Hepatocyte (in vitro differentiated cells): ENCODE results near the gene MCL1. TPM values are rescaled to one million over a fixed set of nuclear protein-coding genes. Genes with fewer than 3 reads are reported as not detected.

Experiments
- DNase-seq: peaks from one replicate; pipeline ENCODE4 v3.0.0-alpha.2; 2016; ENCODE audit warnings: low spot score
- H2AFZ ChIP-seq: fragments of 200-600 bp; sonication (generic); 2 replicates; pipeline ENCODE4 v1.6.0; 2016; ENCODE audit warnings: antibody characterized with exemption, mild to moderate bottlenecking
- H3K27ac ChIP-seq: fragments of 200-600 bp; sonication (generic); 2 replicates; pipeline ENCODE4 v1.5.1; 2016; ENCODE audit warnings: mild to moderate bottlenecking
- H3K27me3 ChIP-seq: fragments of 200-600 bp; sonication (generic); 2 replicates; pipeline ENCODE4 v1.6.1; 2016
- H3K36me3 ChIP-seq: fragments of 200-600 bp; sonication (generic); replicated peaks from 2 replicates; pipeline ENCODE4 v1.5.1; 2016; ENCODE audit warnings: low read depth; ENCODE audit not compliant: insufficient read depth
- H3K4me1 ChIP-seq: fragments of 200-600 bp; sonication (generic); 2 replicates; pipeline ENCODE4 v1.5.1; 2016; ENCODE audit warnings: mild to moderate bottlenecking, moderate library complexity; ENCODE audit not compliant: insufficient read depth
- H3K4me2 ChIP-seq: fragments of 200-600 bp; sonication (generic); 2 replicates; pipeline ENCODE4 v1.6.0; 2016
- H3K4me3 ChIP-seq: fragments of 200-600 bp; sonication (generic); 2 replicates; pipeline ENCODE4 v1.5.1; 2016; ENCODE audit warnings: mild to moderate bottlenecking
- H3K79me2 ChIP-seq: fragments of 200-600 bp; sonication (generic); 2 replicates; pipeline ENCODE4 v1.6.0; 2017; ENCODE audit warnings: mild to moderate bottlenecking
- H3K9me2 ChIP-seq: fragments of 200-600 bp; sonication (generic); replicated peaks from 2 replicates; pipeline ENCODE4 v1.6.0; 2017; ENCODE audit warnings: mild to moderate bottlenecking; ENCODE audit not compliant: insufficient read depth
- H3K9me3 ChIP-seq: fragments of 200-600 bp; sonication (generic); 2 replicates; pipeline ENCODE4 v1.5.1; 2016; ENCODE audit warnings: low read depth, mild to moderate bottlenecking
- H4K20me1 ChIP-seq: fragments of 200-600 bp; sonication (generic); 2 replicates; pipeline ENCODE4 v1.6.0; 2016; ENCODE audit warnings: mild to moderate bottlenecking; ENCODE audit not compliant: insufficient read depth, poor library complexity, severe bottlenecking
- EZH2 ChIP-seq: fragments of 200-600 bp; sonication (generic); IDR thresholded peaks from 2 replicates; pipeline ENCODE4 v1.6.1; 2016; ENCODE audit warnings: antibody characterized with exemption, mild to moderate bottlenecking, borderline replicate concordance
- EZH2phosphoT487 ChIP-seq: fragments of 200-600 bp; sonication (generic); IDR thresholded peaks from one replicate; pipeline ENCODE4 v1.6.1; 2018; ENCODE audit warnings: antibody characterized with exemption, mild to moderate bottlenecking, low read depth, moderate library complexity; ENCODE audit not compliant: unreplicated experiment, severe bottlenecking
- WGBS: methylation state at CpG from one replicate; pipeline ENCODE4 v1.1.6; 2016; ENCODE audit warnings: low lambda C conversion rate; ENCODE audit errors: missing lambda C conversion rate; 5-methylcytosine and 5-hydroxymethylcytosine counted together
- polyA plus RNA-seq: library from polyadenylated mRNA; unstranded; fragments of >200 nt; fragmentation: Nextera tagmentation; extraction: Ambion mirVana; gene quantifications from 2 replicates; pipeline ENCODE4 v1.2.1, GENCODE V29; 2016
- total RNA-seq: library from RNA; depleted of rRNA; stranded (reverse); fragments of >200 nt; gene quantifications from 2 replicates; pipeline ENCODE4 v1.2.3, GENCODE V29; 2014
- TF ChIP-seq, protein P1 (sequence below): fragments of 200-600 bp; sonication (generic); IDR thresholded peaks from 2 replicates; pipeline ENCODE4 v1.5.1; 2016; ENCODE audit warnings: antibody characterized with exemption, mild to moderate bottlenecking; ENCODE audit not compliant: poor library complexity

The MCL1 gene
- total and polyA plus RNA-seq, 2 experiments from 2014 or later = 150 to 388 TPM

DNA sequence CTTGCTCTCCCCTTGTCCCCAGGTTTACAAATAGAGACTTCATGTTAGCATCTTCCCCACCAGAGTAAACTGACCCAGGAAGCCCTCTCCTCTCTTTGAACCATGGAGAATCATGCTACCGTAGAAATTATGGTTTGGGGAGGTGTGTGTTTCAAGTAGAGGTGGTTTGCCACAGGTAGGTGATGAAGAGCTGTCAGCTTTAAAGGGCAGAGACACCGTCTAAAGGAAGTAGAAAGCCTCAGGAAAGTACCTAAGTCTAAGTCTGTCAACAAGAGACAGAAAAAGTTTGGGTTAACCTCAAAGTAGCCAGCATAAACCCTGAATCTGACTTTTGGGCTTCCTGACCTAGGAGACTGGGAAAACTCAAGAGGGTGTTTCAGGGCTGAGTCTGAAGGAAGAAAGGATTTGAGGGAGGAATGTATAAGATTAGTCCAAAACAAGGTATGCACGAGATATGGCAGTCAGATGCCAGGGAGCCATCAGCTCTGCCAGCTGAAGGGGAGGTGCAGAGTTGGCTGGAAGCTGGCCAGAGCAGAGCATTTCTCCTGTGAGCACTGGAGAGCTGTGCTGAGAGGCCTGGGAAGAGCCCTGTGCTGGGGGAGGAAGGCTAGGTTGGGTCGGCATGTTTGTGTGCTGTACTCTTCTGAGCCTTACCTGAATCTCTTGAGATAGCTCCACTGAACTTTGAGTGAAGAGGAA is 15.9 kb downstream of the MCL1 start:
- Histone ChIP-seq H3K9me2 (no peaks in the 10 kb centered on the region), H3K27ac (peak overlapping the region; percentile 99), H3K79me2 (peaks cover 62% of the 10 kb centered on the region), H4K20me1 (no peaks in the 10 kb centered on the region), H3K27me3 (no peaks in the 10 kb centered on the region), H2AFZ (no peak overlapping the region), H3K36me3 (no peaks in the 10 kb centered on the region), H3K4me1 (peaks cover 63% of the 10 kb centered on the region), H3K4me3 (no peak overlapping the region), H3K9me3 (no peaks in the 10 kb centered on the region), H3K4me2 (peak overlapping the region; percentile 80)
- peak; percentile 56 for DNase-seq
- 48% methylated on average over 4 of the region's 4 CpGs for WGBS
- TF ChIP-seq EZH2phosphoT487 = no peak
- TF ChIP-seq EZH2 = no peak
- TF ChIP-seq, protein P1, sequence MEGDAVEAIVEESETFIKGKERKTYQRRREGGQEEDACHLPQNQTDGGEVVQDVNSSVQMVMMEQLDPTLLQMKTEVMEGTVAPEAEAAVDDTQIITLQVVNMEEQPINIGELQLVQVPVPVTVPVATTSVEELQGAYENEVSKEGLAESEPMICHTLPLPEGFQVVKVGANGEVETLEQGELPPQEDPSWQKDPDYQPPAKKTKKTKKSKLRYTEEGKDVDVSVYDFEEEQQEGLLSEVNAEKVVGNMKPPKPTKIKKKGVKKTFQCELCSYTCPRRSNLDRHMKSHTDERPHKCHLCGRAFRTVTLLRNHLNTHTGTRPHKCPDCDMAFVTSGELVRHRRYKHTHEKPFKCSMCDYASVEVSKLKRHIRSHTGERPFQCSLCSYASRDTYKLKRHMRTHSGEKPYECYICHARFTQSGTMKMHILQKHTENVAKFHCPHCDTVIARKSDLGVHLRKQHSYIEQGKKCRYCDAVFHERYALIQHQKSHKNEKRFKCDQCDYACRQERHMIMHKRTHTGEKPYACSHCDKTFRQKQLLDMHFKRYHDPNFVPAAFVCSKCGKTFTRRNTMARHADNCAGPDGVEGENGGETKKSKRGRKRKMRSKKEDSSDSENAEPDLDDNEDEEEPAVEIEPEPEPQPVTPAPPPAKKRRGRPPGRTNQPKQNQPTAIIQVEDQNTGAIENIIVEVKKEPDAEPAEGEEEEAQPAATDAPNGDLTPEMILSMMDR = no peak

DNA sequence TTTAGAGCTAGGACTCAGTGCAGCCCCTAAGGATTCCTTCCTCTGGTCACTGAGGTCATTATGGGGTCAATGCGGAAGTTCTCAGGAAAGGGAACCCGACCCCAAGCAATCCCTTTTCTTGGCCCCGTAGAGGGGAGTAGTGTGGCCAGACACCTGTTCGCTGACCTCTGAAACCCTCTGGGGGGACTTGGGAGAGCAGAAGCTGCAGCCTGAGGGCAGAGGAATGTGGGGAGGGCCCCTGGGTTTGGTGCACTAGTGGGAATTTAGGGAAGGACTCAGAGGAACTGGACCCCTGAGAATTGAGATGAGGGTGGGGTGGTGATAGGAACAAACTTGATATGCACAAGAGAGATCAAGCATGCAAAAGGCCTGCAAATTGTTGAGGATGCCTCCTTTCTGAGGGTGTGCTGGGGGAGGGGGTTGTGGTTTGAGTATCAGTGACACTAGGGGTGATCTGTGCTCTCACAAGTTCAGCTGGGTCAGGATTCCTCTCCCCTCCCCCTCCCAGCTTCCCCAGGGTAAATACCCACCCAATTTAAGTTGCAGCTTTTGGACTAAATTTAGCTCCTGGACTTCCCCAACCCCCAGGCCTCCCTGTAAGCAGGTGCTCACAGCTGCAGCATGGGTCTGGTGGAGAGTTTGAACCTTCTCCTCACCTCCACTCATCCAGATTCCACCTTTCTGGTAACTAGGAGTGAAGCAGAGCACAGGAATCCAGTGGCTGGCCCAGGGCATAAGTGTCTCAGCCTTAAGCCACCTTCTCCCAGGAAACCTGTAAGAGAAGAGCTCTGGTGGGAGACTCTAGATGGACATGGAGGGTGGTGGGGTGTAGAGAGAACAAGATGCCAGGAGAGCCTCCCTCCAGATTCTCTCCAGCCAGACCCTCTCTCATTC is 16.7 kb downstream of the MCL1 start:
- no peaks in the 10 kb centered on the region for H3K9me3 ChIP-seq
- H3K9me2 ChIP-seq = no peaks in the 10 kb centered on the region
- no peak overlapping the region for H2AFZ ChIP-seq
- peak overlapping the region; percentile 80 for H3K4me2 ChIP-seq
- no peaks in the 10 kb centered on the region for H4K20me1 ChIP-seq
- peaks cover 68% of the 10 kb centered on the region for H3K79me2 ChIP-seq
- no peaks in the 10 kb centered on the region for H3K27me3 ChIP-seq
- peak; percentile 43 for DNase-seq
- no peaks in the 10 kb centered on the region for H3K36me3 ChIP-seq
- H3K4me1 ChIP-seq = peaks cover 60% of the 10 kb centered on the region
- peak overlapping the region; percentile 99 for H3K27ac ChIP-seq
- H3K4me3 ChIP-seq = peak overlapping the region; percentile 10
- WGBS = 10% methylated on average over 4 of the region's 4 CpGs
- TF ChIP-seq EZH2 = no peak
- TF ChIP-seq EZH2phosphoT487 = no peak

DNA sequence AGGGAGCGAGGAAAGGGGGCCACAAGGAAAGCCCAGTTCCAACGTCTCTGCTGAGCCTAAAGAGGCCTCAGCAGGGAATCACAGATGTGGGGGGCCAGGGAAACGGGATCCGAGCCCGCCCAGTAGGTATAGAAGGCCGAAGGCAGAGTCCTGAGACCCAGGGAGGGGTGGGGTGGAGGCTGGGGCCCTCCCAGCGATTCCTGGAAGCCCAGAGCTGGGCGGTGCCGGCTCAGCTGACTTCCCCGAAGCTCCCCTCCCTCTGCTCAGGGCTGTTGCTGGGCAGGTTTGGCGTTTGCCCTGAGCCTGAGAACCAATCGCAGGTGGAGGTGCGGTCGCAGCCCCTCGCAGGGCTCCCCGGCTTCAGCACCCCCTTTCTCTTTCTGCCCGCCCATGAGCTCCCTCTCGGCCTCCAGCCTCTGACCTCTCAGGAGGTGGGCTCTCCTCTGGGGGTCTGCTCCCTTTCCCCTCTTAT is 17.4 kb downstream of the MCL1 start:
- no peak overlapping the region for H2AFZ ChIP-seq

More for the DNA sequence above, 17.4 kb downstream of the MCL1 start:
- Histone ChIP-seq H3K9me3 (no peaks in the 10 kb centered on the region), H3K27ac (peak overlapping the region; percentile 99), H4K20me1 (no peaks in the 10 kb centered on the region), H3K79me2 (peaks cover 64% of the 10 kb centered on the region), H3K36me3 (no peaks in the 10 kb centered on the region), H3K4me1 (peaks cover 53% of the 10 kb centered on the region), H3K27me3 (no peaks in the 10 kb centered on the region), H3K9me2 (no peaks in the 10 kb centered on the region), H3K4me3 (peak overlapping the region; percentile 21), H3K4me2 (peak overlapping the region; percentile 80)
- DNase-seq = peak; percentile 97
- under 1% methylated on average over 13 of the region's 18 CpGs for WGBS
- TF ChIP-seq EZH2 (no peak), EZH2phosphoT487 (no peak)
- TF ChIP-seq, protein P1 = no peak
